GM21390 (cell line): ENCODE results near the gene SLC6A8.
"Not testable (repeated sequence)": the region's sequence is repeated elsewhere in the genome, so short reads cannot be mapped to it uniquely, and the experiment has no call there.

ENCODE experiments used
- ATAC-seq: cut with Tn5 transposase; IDR thresholded peaks from one replicate; pipeline ENCODE4 v1.9.1; 2021; ENCODE audit not compliant: unreplicated experiment

The SLC6A8 gene

GRCh38 chrX:153692611-153693156 is 5.0 kb downstream of the SLC6A8 start:
- no peak for ATAC-seq

DNA sequence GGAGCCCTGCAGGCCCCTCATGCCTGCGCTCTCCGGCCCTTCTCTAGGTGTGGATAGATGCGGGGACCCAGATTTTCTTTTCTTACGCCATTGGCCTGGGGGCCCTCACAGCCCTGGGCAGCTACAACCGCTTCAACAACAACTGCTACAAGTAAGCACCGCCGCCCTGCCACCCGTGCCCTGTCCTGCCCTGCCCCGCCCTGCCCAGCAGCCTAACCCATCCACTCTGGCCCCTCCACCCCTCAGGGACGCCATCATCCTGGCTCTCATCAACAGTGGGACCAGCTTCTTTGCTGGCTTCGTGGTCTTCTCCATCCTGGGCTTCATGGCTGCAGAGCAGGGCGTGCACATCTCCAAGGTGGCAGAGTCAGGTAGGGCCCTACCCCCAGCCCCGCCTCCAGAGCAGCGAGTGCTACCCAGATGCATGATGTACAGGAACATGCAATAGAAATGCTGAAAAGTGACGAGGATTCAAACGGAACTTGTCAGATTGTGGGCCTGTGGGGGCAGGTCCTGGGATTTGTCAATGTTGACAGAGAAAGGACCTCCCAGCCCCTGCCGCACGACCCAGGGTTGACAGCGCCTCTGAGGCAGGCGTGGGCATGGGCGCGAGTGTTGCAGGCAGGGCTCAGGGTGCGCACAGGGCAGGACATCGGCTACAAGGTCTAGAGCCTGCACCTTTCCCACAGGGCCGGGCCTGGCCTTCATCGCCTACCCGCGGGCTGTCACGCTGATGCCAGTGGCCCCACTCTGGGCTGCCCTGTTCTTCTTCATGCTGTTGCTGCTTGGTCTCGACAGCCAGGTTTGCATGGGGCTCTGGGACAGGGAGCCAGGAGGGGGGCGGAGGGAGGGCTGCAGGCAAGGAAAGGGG is 5.7 kb downstream of the SLC6A8 start:
- ATAC-seq = no peak

GRCh38 chrX:153694256-153694655 is 6.5 kb downstream of the SLC6A8 start:
- ATAC-seq = not testable (repeated sequence)

GRCh38 chrX:153694687-153695270 is 7.1 kb downstream of the SLC6A8 start:
- no peak for ATAC-seq

DNA sequence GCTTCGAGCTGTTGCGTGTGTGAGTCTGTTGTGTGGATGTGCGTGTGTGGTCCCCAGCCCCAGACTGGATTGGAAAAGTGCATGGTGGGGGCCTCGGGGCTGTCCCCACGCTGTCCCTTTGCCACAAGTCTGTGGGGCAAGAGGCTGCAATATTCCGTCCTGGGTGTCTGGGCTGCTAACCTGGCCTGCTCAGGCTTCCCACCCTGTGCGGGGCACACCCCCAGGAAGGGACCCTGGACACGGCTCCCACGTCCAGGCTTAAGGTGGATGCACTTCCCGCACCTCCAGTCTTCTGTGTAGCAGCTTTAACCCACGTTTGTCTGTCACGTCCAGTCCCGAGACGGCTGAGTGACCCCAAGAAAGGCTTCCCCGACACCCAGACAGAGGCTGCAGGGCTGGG is 8.4 kb downstream of the SLC6A8 start:
- ATAC-seq = no peak

GRCh38 chrX:153696538-153696937 is 8.8 kb downstream of the SLC6A8 start:
- not testable (repeated sequence) for ATAC-seq

DNA sequence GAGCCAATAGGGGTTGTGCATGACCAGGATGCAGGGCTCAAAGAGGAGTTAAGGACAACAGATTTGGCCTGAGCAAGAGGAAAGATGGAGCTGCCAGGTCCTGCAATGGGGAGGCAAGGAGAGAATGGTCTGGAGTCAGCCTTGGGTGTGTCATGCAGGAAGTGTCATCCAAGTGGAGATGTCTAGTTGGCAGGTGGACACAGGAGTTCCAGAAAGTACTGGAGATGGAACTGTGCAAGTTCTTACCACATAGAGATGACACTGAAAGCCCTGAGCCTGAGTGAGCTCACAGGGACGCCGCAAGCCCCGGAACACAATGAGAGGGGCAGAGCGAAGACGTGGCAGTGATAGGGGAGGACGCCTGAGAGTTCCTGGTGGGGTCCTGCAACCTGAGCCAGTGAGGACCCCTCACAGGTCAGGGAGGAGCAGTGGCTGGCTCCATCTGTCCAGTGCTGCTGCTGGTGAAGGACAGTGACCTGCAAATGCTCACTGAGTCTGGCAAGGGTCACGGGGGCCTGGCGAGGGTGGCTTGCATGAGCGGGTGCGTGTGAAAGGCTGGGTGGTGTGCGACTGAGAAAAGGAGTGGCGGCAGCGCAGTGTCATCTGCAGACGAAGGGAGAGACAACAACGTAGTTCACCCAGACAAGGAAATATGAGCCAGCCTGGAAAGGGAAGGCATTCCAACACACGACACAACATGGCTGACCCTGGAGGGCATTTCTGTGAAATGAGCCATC is 9.4 kb downstream of the SLC6A8 start:
- ATAC-seq = not testable (repeated sequence)

DNA sequence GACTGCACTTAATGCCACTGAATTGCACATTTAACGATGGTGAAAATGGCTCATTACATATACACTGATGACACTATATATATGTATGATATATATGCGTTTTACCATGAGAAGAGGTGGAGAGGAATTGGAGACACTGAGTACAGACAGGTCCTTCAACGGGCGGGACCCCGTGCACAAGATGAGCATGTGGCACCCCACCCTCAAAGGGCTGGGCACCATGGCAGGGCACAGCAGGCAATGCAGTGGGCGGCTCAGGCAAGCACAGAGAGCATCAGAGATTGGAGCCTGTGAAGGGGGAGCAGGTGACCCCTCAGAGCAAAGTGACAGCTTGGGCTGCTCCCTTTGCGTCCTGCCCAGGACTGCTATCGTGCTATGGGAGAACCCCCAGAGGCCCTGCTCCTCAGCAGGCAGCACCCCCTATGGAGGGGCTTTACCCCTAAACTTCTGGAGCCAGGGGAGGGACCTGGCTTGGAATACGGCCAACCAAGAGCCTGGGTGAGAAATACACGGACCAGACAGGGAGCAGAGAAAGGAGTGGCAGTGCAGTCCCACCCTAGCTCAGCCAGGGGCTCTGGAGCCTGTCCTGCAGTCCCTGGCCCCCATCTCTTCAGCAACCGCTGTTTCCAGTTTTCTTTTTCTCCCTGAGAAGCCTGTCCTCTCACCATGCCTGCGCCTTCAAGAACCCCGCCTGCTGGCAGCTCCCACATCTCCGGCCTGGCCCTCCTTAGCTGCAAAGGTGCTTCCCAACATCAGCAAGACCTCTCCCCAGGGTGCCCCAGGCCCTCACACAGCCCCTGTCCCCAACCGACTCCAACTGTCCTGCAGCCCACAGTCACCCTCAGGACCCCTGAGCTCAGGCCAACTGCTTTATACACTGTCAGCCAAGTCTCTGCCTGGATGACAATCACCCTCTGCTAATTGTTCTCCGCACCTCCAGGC is 10.5 kb downstream of the SLC6A8 start:
- no peak for ATAC-seq

DNA sequence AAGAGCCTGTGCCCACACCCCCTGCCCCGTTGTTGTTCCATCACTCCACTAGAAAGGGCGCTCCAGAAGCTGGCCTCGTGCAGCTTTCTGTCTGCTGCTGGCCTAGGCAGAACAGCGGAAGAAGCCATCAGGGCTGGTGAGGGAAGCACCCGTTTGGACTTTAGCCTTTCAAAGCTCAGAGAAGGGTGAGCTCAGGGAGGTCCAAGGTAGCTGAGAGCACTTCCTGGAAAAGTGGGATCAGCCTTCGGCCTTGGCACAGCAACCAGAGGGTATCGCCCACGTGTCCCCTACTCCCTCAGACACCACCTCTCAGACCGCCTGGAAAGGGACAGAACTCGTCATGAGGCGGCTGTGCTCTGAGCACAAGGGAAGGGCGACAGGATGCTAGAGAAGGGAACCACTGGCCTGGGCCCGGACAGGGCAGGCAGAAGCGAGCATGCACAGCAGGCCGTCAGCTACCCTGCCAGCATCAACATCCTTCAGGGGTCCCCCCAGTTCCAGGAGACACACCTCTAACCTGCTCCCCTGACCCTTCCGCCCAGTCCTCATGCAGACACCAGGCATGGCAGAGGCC is 11.6 kb downstream of the SLC6A8 start:
- ATAC-seq = not testable (repeated sequence)

- ATAC-seq = not testable (repeated sequence)
These were observed 12.2 kb downstream of the SLC6A8 start for GRCh38 chrX:153699784-153700371.

GRCh38 chrX:153700376-153700945 is 12.7 kb downstream of the SLC6A8 start:
- ATAC-seq = no peak

- ATAC-seq = no peak
These were observed 13.2 kb downstream of the SLC6A8 start for GRCh38 chrX:153700967-153701366.

- no peak for ATAC-seq
These were observed 14.0 kb downstream of the SLC6A8 start for GRCh38 chrX:153701706-153702105.

DNA sequence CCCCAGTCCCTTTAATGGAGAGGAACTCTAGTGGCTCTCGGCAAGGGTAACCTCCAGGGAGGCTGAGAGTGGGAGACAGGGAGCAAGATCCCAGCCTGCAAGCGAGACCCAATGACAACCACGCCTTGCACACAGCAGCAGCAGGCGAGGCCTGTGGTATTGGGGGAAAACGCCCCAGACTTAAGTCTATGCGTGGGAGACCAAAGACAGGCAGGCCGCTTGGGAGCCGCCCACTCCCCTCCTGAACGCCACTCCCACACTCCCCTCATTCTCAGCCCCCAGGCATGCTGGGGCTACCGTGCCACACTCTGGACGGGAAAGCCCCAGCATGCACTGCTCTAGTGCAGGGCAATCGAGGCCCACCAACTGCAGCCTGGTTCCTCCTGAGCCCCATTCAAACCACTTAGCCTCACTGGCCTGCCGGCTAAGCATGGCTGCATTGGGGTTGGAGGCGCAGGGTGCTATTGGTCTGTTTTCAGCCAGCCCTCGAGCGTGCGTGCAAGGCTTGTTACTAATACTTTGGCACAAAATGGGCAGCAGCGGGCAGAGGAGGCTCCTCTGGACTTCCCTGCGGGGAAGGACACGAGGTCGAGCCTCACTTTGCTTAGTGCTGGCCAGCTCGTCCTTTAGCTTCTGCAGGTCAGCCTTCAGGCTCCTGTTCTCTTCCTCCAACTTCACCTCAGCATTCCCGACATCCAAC is 14.8 kb downstream of the SLC6A8 start:
- no peak for ATAC-seq

GRCh38 chrX:153703036-153703370 is 15.3 kb downstream of the SLC6A8 start:
- no peak for ATAC-seq

DNA sequence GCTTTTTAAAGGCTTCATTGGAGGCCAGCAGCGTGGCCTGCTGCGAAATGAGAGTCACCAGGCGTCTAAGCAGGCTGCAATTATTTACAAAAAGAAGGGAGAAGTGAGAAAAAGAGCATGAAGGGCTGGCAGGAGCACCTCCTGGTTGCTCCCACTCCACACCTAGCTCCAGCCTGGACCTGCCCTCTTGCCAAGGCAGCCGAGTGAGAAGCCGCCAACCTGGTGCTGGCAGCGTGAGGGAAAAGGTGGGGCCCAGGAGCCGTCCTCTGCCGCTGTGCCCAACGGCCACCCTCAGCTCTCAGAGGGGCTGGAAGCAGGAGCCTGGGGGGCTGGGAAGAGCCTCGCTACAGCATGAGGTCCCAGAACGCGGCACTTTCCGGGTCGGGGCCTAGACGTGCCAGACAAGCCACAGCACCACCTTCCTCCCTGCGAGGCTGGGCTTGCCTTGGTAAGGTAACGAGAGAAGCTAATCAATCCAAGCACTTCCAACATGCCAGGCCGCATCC is 16.3 kb downstream of the SLC6A8 start:
- ATAC-seq = no peak

GRCh38 chrX:153704631-153705402 is 17.1 kb downstream of the SLC6A8 start:
- not testable (repeated sequence) for ATAC-seq
